ENCODE results near the gene RASA3. TPM values are rescaled to one million over a fixed set of nuclear protein-coding genes. Genes with fewer than 3 reads are reported as not detected.
"Not testable (repeated sequence)": the region's sequence is repeated elsewhere in the genome, so short reads cannot be mapped to it uniquely, and the experiment has no call there.

Gene RASA3
- total RNA-seq, 1 experiment from 2014 or later, result 22.3 TPM

- TF ChIP-seq AR (CRISPR knock-in tag; IDR thresholded peaks at IDR 0.05), result no peak
Measured at GRCh38 chr13:114161644-114162532, 29.5 kb upstream of the RASA3 start (continued).

- Mint-ChIP-seq H3K4me1 (peaks cover 4% of the 10 kb centered on the region; the same call in 1 of the 2 replicates), H3K36me3 (no peaks in the 10 kb centered on the region), H3K27ac (no peak overlapping the region), H3K27me3 (ENCODE audit: low read depth) (peaks cover 2% of the 10 kb centered on the region; the same call in 1 of the 2 replicates), H3K9me3 (no peaks in the 10 kb centered on the region), H3K4me3 (no peak overlapping the region)
- ChIA-PET POLR2A (no interaction called here), CTCF (interaction anchor here (1.0 kb wide), 1 partner anchor 118 kb away, joined by 3 read pairs; no protein-coding TSS in a partner anchor)
- no peak for DNase-seq (ENCODE audit: low spot score)
- TF ChIP-seq EMX1 (CRISPR knock-in tag; IDR thresholded peaks at IDR 0.05) (no peak), FOXK1 (CRISPR knock-in tag; IDR thresholded peaks at IDR 0.05) (no peak), AR (CRISPR knock-in tag; IDR thresholded peaks at IDR 0.05) (no peak), AFF4 (CRISPR knock-in tag; IDR thresholded peaks at IDR 0.05; ENCODE audit: borderline replicate concordance) (no peak), ELF4 (CRISPR knock-in tag; IDR thresholded peaks at IDR 0.05; ENCODE audit: low read depth) (no peak)
- ATAC-seq, result no peak
Measured at GRCh38 chr13:114161028-114161556, 28.7 kb upstream of the RASA3 start.

GRCh38 chr13:114158869-114159666 is 26.6 kb upstream of the RASA3 start:
- H3K36me3 Mint-ChIP-seq; POLR2A ChIA-PET; H3K9me3 Mint-ChIP-seq; H3K27me3 Mint-ChIP-seq (ENCODE audit: low read depth); DNase-seq (ENCODE audit: low spot score); H3K4me1 Mint-ChIP-seq; ATAC-seq; H3K4me3 Mint-ChIP-seq; CTCF ChIA-PET; H3K27ac Mint-ChIP-seq: not testable (repeated sequence)
